ENCODE measurements around the gene LRP1.

LRP1 gene

DNA sequence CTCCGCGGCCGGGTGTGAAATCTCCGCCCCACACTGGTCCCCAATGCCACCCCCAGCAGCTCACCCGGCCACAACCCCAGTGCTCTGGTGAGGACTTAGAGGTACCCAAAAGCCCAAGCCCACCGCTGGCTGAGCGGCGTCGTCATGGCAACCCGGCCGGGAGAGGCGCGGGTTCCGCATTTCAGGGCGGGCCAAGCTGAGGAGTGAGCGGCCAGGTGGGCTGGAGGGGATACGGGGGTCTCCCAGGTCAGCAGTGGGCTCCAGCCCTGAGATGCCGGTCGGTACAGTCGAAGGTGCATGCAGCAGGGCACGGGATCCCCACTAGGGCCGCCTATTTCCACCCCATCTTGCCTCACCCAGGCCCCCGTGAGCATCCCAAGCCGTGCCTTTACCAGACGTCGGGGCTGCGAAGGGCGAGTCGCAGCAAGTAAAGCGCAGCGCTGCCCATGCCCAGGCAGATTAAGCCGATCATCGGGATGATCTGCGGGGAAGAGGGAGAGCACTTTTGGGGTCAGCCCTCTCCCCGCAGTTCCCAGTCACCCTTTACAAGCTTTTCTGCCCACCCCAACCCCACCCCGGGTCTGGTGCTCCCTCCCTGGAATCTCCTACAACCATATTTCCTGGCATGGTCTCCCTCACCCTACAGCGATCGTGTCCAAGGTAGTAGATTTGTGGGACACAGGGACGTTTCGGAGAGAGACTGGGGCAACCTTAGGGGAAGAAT lies 108.1 kb downstream of the LRP1 start:
- no peak for DNase-seq (ENCODE audit: low read depth, low spot score)
- H3K4me3 ChIP-seq (ENCODE audit: low read length): no peak overlapping the region

DNA sequence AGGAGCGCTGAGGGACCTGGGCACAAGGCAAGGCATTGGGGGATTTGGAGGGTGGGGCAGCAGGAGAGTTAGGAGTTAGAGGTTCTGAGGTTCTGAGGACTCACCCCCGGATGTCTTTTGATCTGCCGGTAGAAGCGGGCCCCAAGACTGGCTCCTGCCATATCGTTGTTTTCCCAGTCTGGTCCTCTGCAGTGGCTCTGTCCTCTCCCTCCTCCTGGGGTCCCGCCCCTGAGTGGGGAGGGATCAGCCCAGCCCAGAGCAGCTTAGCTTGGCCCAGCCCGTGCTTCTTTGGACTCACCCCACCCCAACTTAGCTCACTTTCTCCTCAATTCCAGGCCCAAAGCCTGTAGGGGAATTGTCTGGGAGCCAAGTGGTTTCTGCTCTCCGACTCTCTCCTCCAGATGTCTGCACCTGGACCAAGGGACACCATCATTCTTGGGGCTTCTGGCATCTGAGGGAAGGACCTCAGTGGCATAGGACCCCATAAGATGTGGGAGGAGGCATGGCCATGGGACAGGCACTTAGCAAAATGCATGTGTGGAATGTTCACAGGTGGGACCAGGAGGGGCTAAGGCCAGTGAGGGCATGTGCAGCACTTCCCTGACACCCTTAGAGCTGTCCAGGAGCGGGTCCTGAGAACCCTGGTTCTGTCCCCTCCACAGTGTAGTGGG lies 108.8 kb downstream of the LRP1 start:
- H3K4me3 ChIP-seq (ENCODE audit: low read length): no peak overlapping the region
- no peak for DNase-seq (ENCODE audit: low read depth, low spot score)

DNA sequence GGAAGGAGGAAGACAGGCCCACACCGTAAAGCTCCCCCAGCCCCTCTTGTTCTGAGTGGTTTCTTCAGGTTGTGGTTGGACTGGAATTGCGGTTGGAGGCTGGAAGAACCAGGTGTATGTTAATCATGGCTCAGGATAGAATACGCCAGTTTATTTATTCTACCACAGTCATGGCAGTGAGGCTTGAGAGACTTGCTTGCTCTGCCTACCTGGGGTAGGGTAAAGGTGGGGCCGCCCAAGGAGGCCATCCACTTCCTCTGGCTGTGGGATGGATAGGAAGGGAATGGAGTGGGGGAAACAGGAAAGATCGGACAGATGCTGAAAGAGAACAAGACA lies 109.3 kb downstream of the LRP1 start:
- H3K4me3 ChIP-seq (ENCODE audit: low read length): peak overlapping the region; percentile 65
- no peak for DNase-seq (ENCODE audit: low read depth, low spot score)

DNA sequence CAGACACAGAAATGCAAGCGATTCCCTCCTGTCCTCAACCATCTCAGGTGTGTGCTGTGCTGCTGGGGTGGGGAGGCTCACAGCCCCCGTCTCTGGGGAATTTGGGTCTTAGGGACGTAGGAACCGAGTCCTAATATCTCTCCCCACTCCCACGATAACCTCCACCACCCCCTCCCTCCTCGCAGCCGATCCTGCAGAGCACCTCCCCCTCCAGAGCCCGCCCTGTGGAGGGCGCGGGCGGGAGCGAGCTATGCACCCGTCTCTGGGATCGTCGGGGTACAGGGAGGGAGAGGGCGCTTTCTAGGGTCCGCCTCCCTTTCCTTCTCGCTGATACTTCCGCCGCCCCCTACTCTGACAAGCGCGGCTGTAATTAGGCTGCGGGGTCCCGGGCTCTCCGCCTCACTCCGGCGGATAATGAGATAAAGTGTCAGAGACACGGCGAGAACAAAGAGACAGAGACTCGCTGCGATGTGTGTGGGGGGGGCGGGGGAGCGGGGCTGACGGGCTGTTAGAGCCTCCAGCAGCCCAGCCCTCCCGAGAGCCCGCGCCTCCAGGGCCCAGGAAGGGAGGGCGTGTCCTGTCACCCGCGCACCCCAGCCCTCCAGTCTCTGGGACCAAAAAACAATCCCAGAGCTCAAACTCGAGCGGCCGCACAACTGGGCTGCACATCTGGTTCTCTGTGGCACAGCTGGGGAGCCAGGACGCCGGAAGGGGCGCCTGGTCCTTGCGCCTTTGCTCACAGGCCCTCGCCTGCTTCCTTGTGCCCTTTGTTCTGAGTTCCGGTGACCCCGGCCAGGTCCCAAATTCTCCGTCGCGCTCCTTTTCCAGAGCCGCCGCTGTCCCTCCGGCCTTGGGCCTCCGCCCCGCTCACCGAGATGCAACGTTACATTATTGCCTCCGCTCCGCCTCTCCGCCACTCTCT lies 109.9 kb downstream of the LRP1 start:
- peak overlapping the region; percentile 65 for H3K4me3 ChIP-seq (ENCODE audit: low read length)
- no peak for DNase-seq (ENCODE audit: low read depth, low spot score)

DNA sequence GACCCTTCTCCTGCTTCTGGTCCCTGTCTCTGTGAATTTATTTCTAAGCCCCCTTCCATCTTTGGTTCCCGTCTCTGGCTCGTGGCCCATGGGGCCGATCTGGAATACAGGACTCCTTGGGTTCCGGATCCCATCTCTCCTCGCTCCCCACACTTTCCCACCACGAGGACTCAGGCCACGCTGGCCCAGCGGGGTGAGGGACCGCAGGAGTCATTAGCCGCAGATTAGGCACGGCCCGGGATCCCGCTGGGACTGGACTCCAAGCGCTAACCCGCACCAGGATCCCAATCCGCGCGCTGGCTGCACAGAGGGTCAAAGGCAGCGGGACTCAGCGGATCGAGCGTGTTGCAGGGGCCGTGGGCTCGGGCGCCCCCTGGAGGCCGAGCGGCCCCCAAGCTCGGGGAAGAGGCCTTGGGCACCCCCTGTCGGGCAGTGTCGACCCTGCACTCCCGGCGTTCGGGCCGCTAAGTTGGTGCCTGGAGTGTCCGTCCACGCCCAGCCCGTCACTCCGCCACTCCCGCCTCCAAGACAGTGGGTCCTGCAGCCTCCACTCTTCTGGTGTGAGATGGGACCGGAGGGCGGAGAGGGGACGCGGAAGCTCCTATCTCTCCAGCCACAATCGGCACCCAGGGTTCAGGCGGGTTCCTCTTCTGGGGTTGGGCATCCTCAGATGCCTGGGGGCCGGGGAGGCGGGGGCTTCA lies 110.7 kb downstream of the LRP1 start:
- peak; percentile 67 for DNase-seq (ENCODE audit: low read depth, low spot score)
- H3K4me3 ChIP-seq (ENCODE audit: low read length): peak overlapping the region; percentile 65

DNA sequence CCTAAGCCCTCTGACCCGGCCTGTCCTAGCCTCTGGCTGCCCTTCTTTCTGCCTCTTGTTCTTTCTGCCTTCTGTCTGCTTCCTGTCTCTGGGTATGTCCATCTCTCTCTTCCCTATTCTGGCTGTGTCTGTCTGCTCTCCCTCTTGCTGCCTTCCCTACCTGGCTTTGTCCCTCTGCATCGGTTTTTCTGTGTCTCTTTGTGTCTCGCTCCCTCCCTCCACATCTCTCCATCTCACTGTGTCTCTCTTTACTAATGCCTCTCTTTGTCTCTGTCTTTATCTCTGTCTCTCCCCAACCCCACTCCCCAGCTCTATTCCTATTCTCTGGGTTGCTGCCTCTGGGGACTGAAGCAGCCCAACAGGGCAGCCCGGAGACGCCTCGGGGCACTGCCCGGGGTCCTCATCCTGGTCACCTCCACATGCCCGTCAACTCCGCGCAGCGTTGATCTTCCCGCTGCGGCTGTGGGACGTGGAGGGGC lies 111.3 kb downstream of the LRP1 start:
- DNase-seq (ENCODE audit: low read depth, low spot score): no peak
- H3K4me3 ChIP-seq (ENCODE audit: low read length): peak overlapping the region; percentile 65

DNA sequence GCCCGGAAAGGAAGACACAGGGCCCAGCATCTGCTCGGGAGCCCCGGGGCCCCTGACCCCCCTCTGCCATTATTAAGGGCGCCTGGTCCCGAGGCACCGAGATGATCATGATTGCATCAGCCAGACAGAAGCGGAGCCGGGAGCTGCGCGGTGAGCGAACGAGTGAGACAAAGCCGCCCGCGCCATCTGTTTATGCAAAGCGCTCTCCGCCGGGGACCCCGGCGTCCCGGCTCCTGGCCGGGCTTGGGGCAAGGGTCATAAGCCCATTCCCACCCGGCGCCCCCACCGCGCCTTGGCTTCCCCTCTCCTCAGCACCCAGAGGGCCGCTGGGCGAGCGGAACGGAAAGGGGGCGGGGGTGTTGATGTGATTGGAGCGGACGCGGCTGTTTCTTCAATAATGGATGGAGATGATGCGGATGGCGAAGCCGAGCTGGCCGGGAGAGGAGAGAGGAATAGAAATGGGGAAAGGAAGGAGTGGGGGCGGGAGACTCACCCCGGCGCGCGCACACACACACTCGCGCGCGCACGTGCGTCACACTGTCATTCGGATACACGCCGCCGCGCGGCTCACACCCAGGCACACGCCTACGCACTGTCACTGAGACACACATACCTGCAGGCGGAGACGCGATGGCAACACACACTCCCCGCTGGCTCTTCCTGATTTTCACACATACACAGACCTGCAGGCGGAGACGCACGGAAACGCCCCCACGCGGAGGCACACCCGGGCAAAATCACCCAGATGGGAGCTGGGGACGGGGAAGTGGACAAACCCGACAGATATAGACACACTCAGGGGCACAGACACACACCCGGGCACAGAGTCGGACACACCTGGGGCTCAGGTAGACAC lies 112.0 kb downstream of the LRP1 start:
- H3K4me3 ChIP-seq (ENCODE audit: low read length): peak overlapping the region; percentile 65
- DNase-seq (ENCODE audit: low read depth, low spot score): peak; percentile 76

DNA sequence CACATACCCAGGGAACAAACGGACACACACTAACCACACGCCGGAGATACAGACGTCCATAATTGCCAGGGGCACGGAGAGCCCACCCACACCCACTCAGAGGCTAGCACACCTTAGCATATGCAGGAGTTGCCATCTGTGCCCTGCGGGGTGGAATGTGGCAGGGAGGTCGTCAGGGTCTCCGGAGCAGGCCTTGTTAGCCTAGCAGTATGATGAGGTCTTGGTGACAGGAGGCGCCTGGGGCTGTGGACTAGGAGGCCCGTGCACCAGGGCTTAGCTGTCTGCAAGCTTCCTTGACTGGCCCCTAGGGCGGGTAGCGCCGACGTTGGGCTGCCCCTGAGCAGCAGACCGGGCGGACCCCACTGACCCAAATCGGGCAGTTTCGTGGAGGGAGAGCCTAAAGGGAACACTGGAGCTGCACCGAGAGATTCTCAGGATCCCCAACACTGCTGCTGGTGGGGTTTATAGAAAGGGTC lies 112.7 kb downstream of the LRP1 start:
- H3K4me3 ChIP-seq (ENCODE audit: low read length): peak overlapping the region; percentile 65
- DNase-seq (ENCODE audit: low read depth, low spot score): no peak

DNA sequence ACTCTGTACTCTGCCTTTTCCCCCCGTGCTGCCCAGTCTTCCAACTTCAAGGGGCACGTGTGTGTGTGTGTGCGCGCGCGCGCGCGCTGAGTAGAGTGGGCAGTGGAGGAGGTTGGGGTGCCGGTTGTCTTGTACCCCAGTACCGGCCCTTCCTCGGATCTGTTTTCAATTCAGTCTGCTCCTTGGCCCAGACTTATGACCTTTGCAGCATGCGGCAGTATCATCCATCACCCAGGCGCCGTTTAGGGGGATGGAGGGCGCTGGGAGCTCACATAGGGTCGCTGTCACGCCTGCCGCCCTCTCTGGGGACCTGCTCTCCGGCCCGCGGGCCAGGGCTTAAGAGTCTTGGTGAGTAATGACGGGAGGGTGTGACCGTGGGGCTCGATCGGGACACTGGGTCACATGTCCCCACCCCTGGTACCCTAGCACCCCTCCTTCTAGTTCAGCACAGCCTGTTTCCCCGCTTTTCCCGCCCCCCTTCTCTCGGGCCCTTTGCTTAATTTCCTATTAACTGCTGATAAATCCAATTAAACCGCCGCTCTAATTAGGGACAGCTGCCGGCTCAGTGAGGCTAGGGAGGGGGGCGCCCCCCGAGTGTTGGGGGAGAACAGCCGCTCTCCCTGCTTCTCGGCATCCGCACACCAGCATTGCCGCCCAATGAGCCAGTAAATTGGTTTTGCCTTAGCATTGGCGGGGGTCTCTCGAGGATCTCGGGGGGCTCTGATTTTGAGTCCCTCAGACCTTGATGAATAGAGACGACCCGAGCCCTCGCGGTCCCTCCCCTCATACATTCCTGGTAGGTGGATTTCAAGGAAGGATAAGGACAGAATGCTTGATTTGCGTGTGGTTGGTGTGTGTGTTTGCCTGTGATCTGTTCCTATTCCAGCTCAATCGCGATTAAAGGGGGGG lies 113.4 kb downstream of the LRP1 start:
- no peak for DNase-seq (ENCODE audit: low read depth, low spot score)
- H3K4me3 ChIP-seq (ENCODE audit: low read length): no peak overlapping the region

DNA sequence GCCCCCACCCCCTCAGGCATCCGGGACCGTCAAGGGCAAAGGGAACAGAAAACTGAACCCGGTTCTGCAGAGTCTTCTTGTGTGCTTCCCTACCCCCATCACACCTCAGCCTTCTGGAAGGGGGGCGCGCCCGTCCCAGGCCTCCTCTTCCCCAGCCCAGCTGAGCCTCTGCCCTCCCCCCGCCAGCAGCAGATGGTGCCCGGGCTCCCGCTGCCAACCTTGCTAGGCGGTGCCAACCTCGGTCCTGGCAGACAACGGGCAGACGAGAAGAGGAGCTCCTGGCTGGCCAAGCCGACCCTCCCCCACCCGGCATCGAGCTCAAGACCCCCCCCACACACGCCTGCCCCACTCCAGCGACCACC lies 114.0 kb downstream of the LRP1 start:
- H3K4me3 ChIP-seq (ENCODE audit: low read length): no peak overlapping the region
- DNase-seq (ENCODE audit: low read depth, low spot score): no peak

DNA sequence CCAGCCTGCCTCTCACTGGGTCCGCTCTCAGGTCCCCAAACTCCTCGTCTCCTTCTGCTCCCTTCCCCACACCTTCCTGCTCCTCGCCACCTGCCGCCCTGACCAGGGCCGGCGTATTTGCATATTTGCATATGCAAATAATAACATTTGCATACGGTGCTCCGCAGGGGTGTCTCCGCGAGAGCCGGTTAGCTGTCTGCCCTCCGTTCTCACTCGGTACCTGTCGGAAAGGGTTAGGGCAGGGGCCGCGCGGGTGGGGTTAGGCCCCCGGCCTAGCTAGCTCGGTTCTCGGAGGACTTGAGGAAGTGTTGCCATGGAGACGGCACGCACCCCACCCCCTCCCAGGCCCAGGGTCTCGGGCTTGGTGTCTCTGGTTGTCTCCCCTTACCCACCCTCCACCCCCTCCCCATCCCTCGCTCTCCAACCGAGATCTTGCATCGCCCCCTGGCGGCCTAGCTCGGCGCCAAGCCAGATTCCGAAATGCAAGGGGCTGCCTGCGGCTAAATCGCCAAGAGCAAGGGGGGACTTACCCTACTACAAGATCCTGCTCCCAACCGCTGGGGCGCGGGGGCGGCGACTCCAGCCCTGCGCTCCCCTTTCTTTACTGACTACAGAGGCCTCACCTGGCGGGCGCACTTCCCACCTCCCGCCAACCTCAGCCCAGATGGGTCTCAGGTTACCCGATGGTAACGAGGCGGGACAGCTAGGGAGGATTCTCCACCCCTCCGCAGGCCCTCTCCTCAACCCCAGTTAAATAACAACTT lies 114.6 kb downstream of the LRP1 start:
- peak overlapping the region; percentile 48 for H3K4me3 ChIP-seq (ENCODE audit: low read length)
- DNase-seq (ENCODE audit: low read depth, low spot score): peak; percentile 67

DNA sequence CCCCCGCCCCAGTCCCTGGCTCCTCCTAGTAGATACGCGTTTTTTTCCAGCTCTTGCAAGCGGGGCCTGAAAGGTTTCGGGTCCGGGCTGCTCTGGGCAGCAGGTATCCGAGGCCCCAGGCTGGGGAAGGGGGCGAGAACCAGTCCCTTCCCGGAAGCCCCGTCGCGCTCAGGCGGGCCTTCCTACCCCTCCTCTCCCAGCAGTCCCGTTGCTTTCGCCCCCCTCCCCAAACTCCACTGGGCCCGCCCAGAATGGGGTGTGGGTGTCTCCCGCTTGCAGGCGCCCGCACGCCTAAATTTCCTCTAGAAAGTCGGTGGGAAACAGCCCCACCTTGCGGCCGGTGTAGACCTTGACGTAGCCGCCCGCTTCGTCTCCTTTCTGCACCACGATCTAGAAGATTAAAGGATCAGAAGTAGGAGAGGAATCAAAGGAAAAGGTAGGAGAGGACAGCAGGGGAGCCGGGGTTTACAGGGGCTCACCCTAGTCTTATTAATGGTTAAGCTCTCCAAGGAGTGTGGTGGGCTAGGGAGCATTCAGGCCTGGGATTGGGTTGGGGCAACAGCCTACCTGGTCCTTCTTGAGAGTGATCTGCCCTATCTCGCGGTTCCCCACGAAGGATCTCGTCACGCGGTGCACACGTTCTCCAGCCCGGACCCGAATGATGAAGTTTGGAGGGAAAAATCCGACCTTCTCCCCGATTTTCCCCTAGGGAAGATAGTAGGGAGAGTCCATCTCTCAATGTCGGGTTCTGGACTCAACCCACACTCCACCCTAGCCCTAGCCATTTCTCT lies 115.4 kb downstream of the LRP1 start:
- H3K4me3 ChIP-seq (ENCODE audit: low read length): peak overlapping the region; percentile 48
- peak; percentile 75 for DNase-seq (ENCODE audit: low read depth, low spot score)

DNA sequence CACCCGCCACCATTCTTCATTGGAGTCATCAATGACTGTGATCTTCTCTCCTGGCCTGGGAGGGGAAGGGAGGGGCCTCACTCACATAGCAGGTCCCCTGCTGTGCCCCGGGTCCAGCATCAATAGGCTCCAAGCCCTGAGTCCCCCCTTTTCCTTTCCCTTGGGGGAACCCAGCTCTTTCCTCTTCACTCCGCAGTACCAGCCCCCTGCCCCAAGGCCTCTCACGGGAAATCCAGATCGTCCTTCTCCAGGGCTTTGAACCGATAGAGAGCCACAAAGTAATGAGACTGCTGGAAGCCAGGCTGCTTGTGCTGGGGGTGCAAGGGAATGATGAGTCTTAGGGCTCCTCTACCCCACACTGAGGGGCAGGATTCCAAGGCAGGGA lies 116.0 kb downstream of the LRP1 start:
- no peak for DNase-seq (ENCODE audit: low read depth, low spot score)
- H3K4me3 ChIP-seq (ENCODE audit: low read length): no peak overlapping the region

DNA sequence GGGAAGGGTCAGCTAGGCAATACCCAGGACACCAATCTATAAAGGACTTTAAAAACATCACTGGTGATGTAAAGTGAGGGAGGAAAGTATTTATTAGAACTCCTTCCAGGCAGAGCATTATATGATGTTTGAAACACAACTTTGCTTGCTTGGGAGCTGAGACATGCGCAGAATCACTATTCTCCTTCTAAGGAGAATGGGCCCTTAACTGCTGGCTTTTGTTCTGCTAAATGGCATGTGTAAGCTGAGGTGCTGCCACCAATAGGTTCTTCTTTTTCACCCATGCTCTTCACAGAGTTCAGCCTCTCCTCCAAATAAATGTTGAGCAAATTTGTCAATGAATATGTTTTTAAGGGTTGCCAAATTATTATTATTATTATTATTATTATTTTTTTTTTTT lies 118.8 kb downstream of the LRP1 start:
- no peak for DNase-seq (ENCODE audit: low read depth, low spot score)
- H3K4me3 ChIP-seq (ENCODE audit: low read length): no peak overlapping the region

DNA sequence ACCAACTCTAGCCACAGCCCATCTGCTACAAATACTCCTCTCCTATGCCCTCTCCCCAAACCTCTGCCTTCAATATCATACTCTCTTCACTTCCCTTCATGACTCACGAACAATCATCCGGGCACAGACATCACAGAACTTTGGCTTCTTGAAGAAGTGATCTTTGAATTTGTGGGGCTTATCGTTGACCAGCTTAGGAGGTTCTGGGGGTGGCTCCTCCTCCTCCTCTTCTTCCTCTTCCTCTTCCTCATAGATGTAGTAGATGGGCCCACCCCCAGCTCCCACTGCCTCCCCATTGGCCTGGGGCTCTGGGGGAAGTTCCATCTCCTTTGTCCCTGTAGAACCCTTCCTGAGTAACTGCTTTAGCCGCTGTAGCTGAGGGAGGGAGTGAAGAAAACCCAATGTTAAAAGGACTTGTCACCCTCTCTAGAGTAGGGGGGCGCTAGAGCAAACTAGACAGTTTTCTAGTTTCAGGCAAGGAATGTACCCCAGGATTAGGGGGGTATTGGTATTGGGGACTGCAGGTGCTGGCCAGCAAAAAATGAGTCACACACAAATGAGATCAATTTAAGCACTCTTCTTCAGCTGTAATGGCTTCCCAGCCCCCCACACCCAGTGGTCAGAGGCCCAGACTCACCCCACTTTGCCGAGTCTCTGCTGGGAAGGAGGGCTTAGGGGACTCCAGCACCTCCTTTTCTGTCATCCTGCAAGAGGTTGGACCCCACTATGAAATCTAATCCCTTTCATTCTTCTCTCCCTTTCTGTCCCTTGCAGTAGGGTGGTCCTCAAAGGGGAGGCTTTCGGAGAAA lies 120.9 kb downstream of the LRP1 start:
- peak overlapping the region; percentile 6 for H3K4me3 ChIP-seq (ENCODE audit: low read length)
- DNase-seq (ENCODE audit: low read depth, low spot score): no peak

All from Jurkat, Clone E6-1 (cell line).